UCSD-AML1 (cell line): ENCODE results near the gene ALOX5AP.

ENCODE experiments used
- DNase-seq: peaks from one replicate; lab custom pipeline; 2025; ENCODE audit not compliant: unreplicated experiment; lab: John Stamatoyannopoulos, UW

ALOX5AP gene

DNA sequence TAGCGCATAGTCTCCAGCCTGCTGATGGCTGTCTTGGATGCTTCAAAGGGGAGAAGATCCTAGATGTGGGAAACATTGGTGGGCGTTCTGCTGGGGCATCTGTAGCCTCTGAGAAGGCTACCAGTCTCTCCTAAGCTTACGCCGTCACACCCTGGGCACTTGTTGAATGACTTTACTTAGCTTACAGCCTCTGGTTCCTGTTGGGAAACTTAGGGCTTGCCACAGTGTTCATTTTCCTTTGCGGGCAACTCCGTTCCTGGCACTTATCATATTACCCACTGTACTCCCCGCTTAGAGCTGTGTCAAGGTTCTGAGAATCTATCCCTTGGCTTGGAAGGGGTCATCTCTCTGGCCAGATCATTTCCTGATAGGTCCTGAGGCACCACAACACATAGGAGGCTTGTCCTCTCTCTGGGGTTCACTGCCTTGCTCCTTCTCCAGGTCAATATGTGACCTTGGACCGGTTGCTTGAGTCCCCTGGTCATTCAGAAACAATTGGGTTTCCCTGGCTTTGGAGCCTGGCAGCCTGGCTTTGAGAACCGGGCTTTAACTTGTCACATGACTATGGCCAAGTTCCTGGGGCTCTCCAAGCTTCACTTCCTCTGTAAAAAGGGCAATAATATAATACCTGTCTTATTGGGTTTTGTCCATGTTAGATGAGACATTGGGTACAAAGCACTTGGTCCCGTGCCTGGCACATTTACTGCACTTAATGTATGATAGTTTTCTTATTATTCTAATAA, 20.5 kb upstream of the ALOX5AP start:
- DNase-seq, result no peak

- no peak for DNase-seq
These were observed 20.0 kb upstream of the ALOX5AP start for GRCh38 chr13:30715372-30715756.

DNA sequence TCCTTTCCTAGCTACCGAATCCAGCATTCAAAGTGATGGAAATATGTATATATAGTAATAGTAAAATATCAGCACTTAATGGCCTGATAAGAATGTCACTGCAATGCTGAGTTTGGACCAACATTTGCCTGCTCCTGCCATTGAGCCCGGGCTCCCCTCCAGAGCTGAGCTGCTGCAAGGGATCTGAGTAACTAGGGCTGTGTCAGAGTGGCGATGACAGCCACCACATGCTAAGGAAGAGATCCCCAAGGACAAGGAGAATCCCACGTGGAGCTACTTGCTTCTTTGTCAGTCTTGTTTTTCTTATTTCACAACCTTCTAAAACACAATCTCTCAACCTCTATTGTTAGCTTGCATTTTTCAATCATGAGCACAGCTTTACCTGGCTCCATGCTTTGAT, 19.5 kb upstream of the ALOX5AP start:
- no peak for DNase-seq

GRCh38 chr13:30718661-30719524, 16.4 kb upstream of the ALOX5AP start:
- no peak for DNase-seq

DNA sequence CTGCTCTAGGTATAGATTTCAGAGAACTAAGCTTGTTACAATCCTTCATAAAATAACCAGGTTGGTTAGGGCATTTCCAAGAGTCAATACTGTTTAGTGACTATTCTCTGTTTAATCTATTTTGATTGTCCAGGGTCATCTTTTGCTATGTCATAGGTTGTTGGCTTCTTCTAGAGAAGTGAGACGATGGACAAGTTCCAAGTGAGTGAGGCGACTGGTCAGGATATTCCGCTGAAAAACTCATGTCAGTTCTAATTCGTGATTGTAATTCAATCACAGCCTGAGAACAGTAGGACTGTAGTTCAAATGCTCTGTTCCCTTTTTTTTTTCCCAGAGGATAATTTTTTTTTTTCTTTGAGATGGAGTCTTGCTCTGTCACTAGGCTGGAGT, 15.8 kb upstream of the ALOX5AP start:
- no peak for DNase-seq

GRCh38 chr13:30720172-30720869, 15.0 kb upstream of the ALOX5AP start:
- no peak for DNase-seq

DNA sequence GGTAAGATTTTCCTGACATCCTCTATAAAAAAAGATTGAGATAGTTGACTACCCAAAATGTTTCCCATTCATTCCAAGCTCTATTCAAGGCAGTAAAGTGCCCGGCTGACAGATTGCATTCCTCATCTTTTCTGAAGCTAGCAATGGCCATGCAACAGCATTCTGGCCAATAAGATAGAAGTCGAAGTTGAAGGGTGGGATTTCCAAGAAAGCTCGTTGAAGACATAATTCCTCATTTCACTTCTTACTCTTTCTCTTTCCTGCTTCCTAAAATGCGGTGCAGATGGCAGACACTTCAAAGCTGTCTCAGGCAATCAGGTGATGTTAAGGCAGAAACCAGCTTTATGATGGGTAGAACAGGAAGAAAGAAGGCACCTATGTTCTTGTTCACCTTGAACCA, 13.4 kb upstream of the ALOX5AP start:
- DNase-seq, result no peak

DNA sequence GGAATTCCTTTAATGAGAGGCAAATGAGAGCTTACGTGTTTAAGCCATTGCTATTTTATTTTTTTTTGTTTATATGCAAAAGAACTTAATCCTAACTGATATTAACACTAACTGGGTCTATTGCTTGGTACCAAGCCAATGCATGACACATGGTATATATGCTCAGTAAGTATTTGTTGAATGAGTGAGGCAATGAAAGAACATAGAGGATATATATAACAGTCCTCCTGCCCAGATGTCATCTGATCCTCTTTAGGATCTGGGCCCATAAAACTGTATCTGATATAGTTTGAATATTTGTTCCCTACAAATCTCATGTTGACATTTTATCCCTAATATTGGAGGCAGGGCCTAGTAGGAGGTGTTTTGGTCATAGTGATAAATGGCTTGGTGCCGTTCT, 13.0 kb upstream of the ALOX5AP start:
- no peak for DNase-seq

- no peak for DNase-seq
These were observed 10.6 kb upstream of the ALOX5AP start for GRCh38 chr13:30724778-30725177.

DNA sequence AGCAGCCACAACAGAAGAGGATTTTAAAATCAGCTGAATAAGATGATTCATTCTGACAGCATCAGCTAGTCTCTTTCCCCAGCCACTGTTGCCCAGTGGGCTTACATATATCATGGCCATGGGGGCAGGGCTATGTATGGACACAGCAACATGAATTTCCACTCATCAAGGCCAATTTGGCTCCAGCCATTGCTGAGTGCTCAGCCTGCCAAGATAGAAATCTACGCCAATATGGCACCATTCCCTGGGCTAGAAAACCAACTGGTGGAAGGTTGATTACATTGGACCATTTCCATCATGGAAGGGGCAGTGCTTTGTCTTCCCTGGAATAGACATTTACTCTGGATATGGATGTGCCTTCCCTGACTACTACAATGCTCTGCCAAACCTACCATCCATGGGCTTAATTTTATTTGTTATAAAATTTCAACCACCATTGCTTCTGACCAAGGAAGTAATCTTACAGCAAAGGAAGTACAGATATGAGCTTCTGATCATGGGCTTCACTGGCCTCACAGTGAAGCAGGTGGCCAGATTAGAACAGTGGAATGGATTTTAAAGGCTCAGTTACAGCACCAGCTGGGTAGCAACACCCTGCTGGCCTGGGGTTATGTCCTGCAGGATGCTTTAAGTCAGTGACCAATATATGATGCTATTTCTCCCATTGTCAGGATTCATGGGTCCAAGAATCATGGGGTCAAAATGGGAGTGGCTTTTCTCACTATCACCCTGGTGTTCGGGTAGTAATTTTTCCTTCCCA, 9.8 kb upstream of the ALOX5AP start:
- DNase-seq, result no peak

- no peak for DNase-seq
These were observed 9.2 kb upstream of the ALOX5AP start for GRCh38 chr13:30726192-30726591.

DNA sequence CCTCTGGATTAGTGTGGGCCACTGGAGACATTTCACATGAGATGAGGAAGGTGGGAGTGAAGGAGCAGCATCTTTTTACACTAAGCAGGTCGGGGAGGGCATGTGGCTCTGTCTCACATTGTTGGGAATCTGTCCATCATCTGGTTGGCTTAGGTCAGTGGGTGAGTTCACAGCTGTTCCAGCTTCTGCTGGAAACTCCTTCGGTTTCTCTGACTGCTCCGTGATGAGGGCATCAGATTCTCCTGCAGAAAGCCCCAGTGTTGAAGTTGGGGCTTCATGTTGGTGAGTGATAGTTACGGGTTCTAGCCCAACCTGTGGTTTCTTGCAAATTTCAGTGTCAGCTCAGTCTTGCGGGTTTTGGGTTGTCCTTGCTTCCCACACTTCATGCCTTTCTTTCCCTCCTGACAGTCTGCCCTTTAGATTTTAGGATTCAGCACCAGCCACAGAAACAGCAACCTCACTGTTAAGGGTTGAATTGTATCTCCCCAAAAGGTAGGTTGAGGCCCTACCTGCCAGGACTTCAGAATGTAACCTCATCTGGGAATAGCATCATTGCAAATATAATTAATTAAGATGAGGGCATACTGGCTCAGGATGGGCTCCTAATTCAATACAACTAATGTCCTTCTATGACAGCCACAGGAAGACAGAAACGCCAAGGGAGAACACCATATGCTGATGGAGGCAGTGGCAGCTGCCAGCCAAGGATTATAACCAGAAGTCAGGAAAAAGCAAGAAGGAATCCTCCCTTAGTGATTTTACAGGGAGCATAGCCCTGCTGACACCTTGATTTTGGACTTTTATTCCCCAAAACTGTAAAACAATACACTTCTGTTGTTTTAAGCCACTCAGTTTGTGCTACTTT, 7.6 kb upstream of the ALOX5AP start:
- DNase-seq, result no peak

DNA sequence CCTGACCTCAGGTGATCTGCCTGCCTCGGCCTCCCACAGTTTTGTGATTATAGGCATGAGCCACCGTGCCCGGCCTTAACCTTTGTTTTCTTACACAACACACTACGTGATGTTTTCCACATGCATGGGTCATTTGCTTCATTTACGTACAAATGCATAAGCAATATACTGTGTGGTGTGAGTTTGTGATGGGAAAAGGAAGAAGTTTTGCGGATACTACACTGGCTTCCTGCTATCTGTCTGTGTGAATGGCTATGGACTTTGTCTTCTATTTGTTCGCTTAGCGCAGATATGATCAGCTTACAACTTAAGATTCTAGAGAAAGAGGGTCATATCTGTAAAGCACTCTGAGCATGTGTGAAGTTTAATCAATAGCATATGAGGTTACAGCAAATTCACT, 5.5 kb upstream of the ALOX5AP start:
- no peak for DNase-seq

GRCh38 chr13:30730526-30730925, 4.8 kb upstream of the ALOX5AP start:
- DNase-seq, result no peak

DNA sequence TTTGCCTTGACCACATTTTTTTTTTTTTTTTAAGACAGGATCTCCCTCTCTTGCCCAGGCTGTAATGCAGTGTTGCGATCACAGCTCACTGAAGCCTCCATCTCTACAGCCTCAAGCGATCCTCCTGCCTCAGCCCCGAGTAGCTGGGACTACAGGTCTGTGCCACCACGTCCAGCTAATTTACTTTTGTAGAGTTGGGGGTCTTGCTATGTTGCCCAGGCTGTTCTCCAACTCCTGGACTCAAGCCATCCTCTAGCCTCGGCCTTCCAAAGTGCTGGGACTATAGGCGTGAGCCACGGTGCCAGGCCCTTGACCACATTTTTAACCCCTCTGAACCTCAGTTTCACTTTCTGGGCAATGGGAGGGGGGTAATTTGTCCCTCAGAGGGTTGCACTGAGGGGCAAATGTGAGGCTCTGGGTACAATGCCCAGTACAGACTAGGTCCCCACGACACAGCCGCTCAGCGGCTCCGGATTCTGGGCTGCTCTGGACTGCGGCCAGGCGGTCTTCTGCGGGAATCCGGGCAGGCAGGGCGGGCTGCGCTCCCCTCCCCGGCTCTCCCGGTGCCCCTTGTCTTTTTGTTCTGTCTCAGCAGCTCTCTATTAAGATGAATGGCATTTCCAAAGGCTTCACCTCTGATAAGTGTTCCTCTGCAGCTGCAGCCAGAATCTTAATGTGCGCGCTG, 3.8 kb upstream of the ALOX5AP start:
- no peak for DNase-seq

- no peak for DNase-seq
These were observed 3.3 kb upstream of the ALOX5AP start for GRCh38 chr13:30732046-30732390.

DNA sequence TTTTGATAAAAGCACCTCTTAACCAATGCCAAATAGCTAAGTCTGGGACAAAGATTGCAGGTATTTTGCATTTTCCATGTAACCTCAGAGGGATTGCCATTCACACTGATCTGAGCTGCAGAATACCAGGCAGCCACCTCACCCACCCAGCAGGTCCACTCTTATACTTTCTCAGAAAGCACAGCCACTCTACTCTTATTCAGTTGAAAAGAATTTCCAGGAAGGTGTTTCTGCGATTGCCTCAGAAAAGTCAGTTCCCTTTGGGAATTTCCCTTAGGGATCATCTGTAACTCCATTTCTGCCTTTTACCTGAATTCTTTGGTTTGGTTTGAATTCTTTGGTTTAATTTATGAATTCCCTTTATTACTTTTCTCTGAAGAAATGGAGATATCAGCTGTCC, 904 bp upstream of the ALOX5AP start:
- no peak for DNase-seq

DNA sequence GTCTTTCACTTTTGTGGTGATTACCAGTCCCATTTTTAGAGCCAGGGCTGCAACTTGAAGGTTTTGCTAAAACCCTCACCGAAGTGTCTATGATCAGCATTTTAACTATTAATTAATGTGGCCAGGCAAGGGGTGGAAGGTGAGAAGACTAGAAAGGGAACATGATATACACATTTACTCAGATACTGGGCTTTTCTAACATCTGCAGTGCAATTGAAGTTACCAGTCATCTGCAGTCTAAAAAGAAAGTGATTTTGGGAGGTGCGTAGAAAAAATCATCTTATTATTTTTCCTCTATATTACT, 481 bp downstream of the ALOX5AP start:
- no peak for DNase-seq

DNA sequence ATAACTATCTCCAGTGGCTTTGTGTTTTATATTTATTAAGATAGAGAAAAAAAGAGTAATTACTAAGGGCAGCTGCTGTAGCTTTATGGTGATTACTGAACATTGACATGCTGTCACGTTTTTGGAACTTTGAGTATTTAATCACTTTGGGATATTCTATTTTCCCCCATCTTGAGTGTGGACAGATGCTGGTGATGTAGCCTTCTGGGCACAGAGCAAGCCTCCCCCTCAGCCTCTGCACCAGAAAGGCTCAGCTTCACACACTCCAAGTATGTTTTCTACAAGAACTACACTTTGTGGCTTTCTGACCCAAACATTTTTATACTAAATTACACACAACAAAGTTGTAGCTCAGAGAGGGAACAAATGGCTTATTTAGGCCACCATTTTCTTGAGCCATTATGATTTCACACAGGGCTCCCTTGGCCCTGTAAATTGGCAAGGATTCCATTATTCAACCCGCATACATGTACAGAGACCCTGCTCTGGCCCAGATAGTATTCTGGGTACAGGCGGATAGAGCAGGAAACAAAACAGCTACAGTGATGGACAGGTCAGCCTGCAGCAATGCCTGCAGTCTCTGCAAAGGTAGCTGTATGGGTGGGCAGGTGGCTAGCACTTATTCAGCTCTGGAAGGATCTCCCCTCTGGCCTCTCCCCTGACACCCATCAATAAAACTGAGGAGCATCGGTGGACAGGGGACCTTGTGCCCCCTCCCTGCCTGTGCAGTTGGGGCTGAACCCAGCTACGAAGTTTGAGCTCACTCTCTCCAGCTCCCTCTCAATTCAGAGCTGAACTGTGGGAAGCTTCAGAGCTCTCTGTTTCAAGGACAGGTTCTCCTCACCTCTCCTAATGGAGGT, 1.3 kb downstream of the ALOX5AP start:
- DNase-seq, result no peak
